GM23248 (cell line): ENCODE measurements around the gene TAF12. TPM values are rescaled to one million over a fixed set of nuclear protein-coding genes. Genes with fewer than 3 reads are reported as not detected.
A peak's percentile ranks its signal among the peaks of the same experiment; 100 is the strongest.

Source experiments
- DNase-seq: peaks from one replicate; pipeline ENCODE4 v3.0.0-alpha.2; 2015
- H2AFZ ChIP-seq: fragments of 200-600 bp; sonication (generic); 2 replicates; pipeline ENCODE4 v1.6.1; 2016; ENCODE audit warnings: antibody characterized with exemption
- H3F3A ChIP-seq: fragments of 200-600 bp; sonication (generic); 2 replicates; pipeline ENCODE4 v1.6.1; 2016; ENCODE audit warnings: mild to moderate bottlenecking, antibody characterized with exemption, mixed run types; ENCODE audit not compliant: insufficient read depth
- H3K27ac ChIP-seq: fragments of 200-600 bp; sonication (generic); 2 replicates; pipeline ENCODE4 v1.5.1; 2016; ENCODE audit warnings: mild to moderate bottlenecking
- H3K27me3 ChIP-seq: fragments of 200-600 bp; sonication (generic); replicated peaks from 2 replicates; pipeline ENCODE4 v1.6.1; 2016; ENCODE audit warnings: mild to moderate bottlenecking; ENCODE audit not compliant: insufficient read depth
- H3K36me3 ChIP-seq: fragments of 200-600 bp; sonication (generic); 2 replicates; pipeline ENCODE4 v1.6.1; 2016; ENCODE audit warnings: low read depth, mild to moderate bottlenecking
- H3K4me1 ChIP-seq: fragments of 200-600 bp; sonication (generic); 2 replicates; pipeline ENCODE4 v1.6.1; 2016; ENCODE audit warnings: mild to moderate bottlenecking; ENCODE audit not compliant: insufficient read depth
- H3K4me2 ChIP-seq: fragments of 200-600 bp; sonication (generic); one replicate; pipeline ENCODE4 v1.6.1; 2016; ENCODE audit warnings: mild to moderate bottlenecking; ENCODE audit not compliant: unreplicated experiment
- H3K4me3 ChIP-seq: fragments of 200-600 bp; sonication (generic); 2 replicates; pipeline ENCODE4 v1.5.1; 2016; ENCODE audit warnings: mild to moderate bottlenecking
- H3K79me2 ChIP-seq: fragments of 200-600 bp; sonication (generic); 2 replicates; pipeline ENCODE4 v1.6.1; 2016; ENCODE audit warnings: mild to moderate bottlenecking; ENCODE audit not compliant: insufficient read depth
- H3K9ac ChIP-seq: fragments of 200-600 bp; sonication (generic); 2 replicates; pipeline ENCODE4 v1.6.1; 2016; ENCODE audit warnings: mild to moderate bottlenecking
- H3K9me2 ChIP-seq: fragments of 200-600 bp; sonication (generic); 2 replicates; pipeline ENCODE4 v1.6.1; 2016; ENCODE audit warnings: mixed run types, mild to moderate bottlenecking, moderate library complexity; ENCODE audit not compliant: insufficient read depth
- H3K9me3 ChIP-seq: fragments of 200-600 bp; sonication (generic); one replicate; pipeline ENCODE4 v1.6.1; 2017; ENCODE audit warnings: low read depth
- H4K20me1 ChIP-seq: fragments of 200-600 bp; sonication (generic); 2 replicates; pipeline ENCODE4 v1.6.0; 2016; ENCODE audit not compliant: insufficient read depth
- EZH2 ChIP-seq: fragments of 200-600 bp; sonication (generic); IDR thresholded peaks from 2 replicates; pipeline ENCODE4 v1.6.1; 2018; ENCODE audit warnings: antibody characterized with exemption, mild to moderate bottlenecking; ENCODE audit not compliant: insufficient read depth, poor library complexity, severe bottlenecking
- EZH2phosphoT487 ChIP-seq: fragments of 200-600 bp; sonication (generic); IDR thresholded peaks from 2 replicates; pipeline ENCODE4 v1.6.1; 2018; ENCODE audit warnings: antibody characterized with exemption, moderate library complexity, mild to moderate bottlenecking, low read depth; ENCODE audit not compliant: insufficient read depth
- WGBS, 2 experiments: methylation state at CpG; one replicate each; pipeline ENCODE4 v1.1.6; 2015 to 2017; ENCODE audit warnings: low lambda C conversion rate in 2 of 2, low coverage in 1 of 2; ENCODE audit errors: missing lambda C conversion rate in 2 of 2; 5-methylcytosine and 5-hydroxymethylcytosine counted together
- in situ Hi-C: fragments of 300-500 bp; cut with MboI; formaldehyde crosslinking; loops from 2 replicates; pipeline ENCODE4 v1.15.0; 2020
- polyA plus RNA-seq: library from polyadenylated mRNA; unstranded; fragments of >200 nt; fragmentation: Nextera tagmentation; extraction: Ambion mirVana; gene quantifications from 2 replicates; pipeline ENCODE4 v1.2.1, GENCODE V29; 2016
- small RNA-seq: library from RNA; depleted of rRNA; stranded (forward); fragments of <200 nt; gene quantifications from one replicate; pipeline ENCODE3, GENCODE V24; 2014; ENCODE audit warnings: low read depth, low replicate concordance
- total RNA-seq: library from RNA; depleted of rRNA; stranded (reverse); fragments of >200 nt; shearing (Covaris generic); gene quantifications from 2 replicates; pipeline ENCODE4 v1.2.3, GENCODE V29; 2014; rRNA removed

TAF12 gene
- total and polyA plus RNA-seq, 2 experiments from 2014 or later: 18.4 to 45.6 TPM

DNA sequence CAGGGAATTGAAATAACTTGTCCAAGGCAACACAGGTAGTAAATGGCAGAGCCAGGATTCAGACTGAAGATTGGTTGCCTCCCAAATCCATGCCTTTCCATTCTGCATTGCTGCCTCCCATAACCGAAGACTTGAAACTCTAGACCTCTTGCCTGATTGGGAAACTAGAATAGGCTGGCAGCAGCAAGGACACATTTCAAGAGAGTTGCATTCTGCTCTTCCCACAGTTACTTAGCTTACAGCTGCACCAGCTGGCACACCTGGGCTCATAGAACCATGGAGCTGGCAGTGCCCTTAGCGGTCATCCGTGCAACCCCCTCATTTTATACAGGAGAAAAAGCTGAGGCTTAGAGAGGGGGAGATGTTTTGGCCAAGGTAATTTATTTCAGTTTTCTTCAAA lies 82.0 kb downstream of the TAF12 start:
- in situ Hi-C loops: no loop called here

More for the DNA sequence above, 82.0 kb downstream of the TAF12 start:
- Histone ChIP-seq H3K27ac (no peak overlapping the region), H3K79me2 (0 out of 2 replicates have a peak, but pooled peaks cover 10% of the 10 kb centered on the region), H4K20me1 (no peaks in the 10 kb centered on the region), H3K4me1 (no peaks in the 10 kb centered on the region), H2AFZ (no peak overlapping the region), H3K4me2 (no peak overlapping the region), H3K9me2 (no peaks in the 10 kb centered on the region), H3K4me3 (no peak overlapping the region), H3K36me3 (peaks cover 58% of the 10 kb centered on the region; the same call in 1 of the 2 replicates), H3F3A (no peaks in the 10 kb centered on the region), H3K27me3 (no peaks in the 10 kb centered on the region), H3K9me3 (no peaks in the 10 kb centered on the region), H3K9ac (no peak overlapping the region)
- DNase-seq: no peak
- no peak for TF ChIP-seq EZH2phosphoT487
- TF ChIP-seq EZH2: no peak
- WGBS, 2 experiments: 97% methylated on average over 3 of the region's 3 CpGs

Small RNA genes lying within 50 kb of the gene (small RNA-seq; reads per million reads assigned to genes)
- gene RF00422: not detected
- gene RNU11: not detected
- gene SNORA16A: not detected
- not detected for gene SNORA44
- gene SNORA61: not detected
- gene SNORD99: 2,658 reads per million, percentile 99 among the genes with 10 or more reads in this experiment

Other genes starting within 250 kb of the TAF12 start
- gene RCC1, start 137.0 kb downstream of the TAF12 start, total RNA-seq: 27.0 and 31.7 TPM in 2 replicates
- gene RCC1, start 137.0 kb downstream of the TAF12 start, polyA plus RNA-seq: 17.5 and 17.9 TPM in 2 replicates
- 21.9 and 22.0 TPM in 2 replicates for gene TRNAU1AP, start 90.0 kb downstream of the TAF12 start, total RNA-seq
- gene TRNAU1AP, start 90.0 kb downstream of the TAF12 start, polyA plus RNA-seq: 26.6 and 27.4 TPM in 2 replicates
- 2.5 and 6.1 TPM in 2 replicates for gene RAB42, start 50.8 kb downstream of the TAF12 start, total RNA-seq
- gene RAB42, start 50.8 kb downstream of the TAF12 start, polyA plus RNA-seq: 1.9 and 2.4 TPM in 2 replicates
- not detected in 2 replicates for gene RNU11, start 5.5 kb upstream of the TAF12 start, total RNA-seq
- not detected in 2 replicates for gene RNU11, start 5.5 kb upstream of the TAF12 start, polyA plus RNA-seq
- 6.9 and 8.1 TPM in 2 replicates for gene GMEB1, start 25.7 kb upstream of the TAF12 start, total RNA-seq
- gene GMEB1, start 25.7 kb upstream of the TAF12 start, polyA plus RNA-seq: 8.2 and 9.0 TPM in 2 replicates
- gene YTHDF2, start 93.9 kb upstream of the TAF12 start, total RNA-seq: 46.7 and 51.9 TPM in 2 replicates
- gene YTHDF2, start 93.9 kb upstream of the TAF12 start, polyA plus RNA-seq: 80.2 and 81.9 TPM in 2 replicates
- gene OPRD1, start 169.1 kb upstream of the TAF12 start, total RNA-seq: not detected in 2 replicates
- gene OPRD1, start 169.1 kb upstream of the TAF12 start, polyA plus RNA-seq: not detected in 2 replicates